D721Med (cell line): ENCODE data around the gene SCLT1.

ENCODE experiments used
- DNase-seq: peaks from one replicate; pipeline ENCODE4 v3.0.0; 2011; ENCODE audit warnings: low spot score; ENCODE audit not compliant: insufficient read length
- FAIRE-seq: peaks from 2 replicates; lab custom pipeline; 2011; peaks lifted over from hg19 to GRCh38; lab: Jason Lieb, UNC
- CTCF ChIP-seq: IDR thresholded peaks from 2 replicates; pipeline ENCODE4 v1.5.1; 2012; ENCODE audit warnings: mild to moderate bottlenecking, control low read depth; ENCODE audit not compliant: insufficient read depth; ENCODE audit errors: missing control alignments

SCLT1 gene

GRCh38 chr4:128916832-128917231, 176.5 kb downstream of the SCLT1 start:
- DNase-seq: no peak
- no peak for FAIRE-seq
- TF ChIP-seq CTCF: no peak

- FAIRE-seq: no peak
- DNase-seq: no peak
- no peak for TF ChIP-seq CTCF
These were observed 177.8 kb downstream of the SCLT1 start for GRCh38 chr4:128915544-128915943.

GRCh38 chr4:128913228-128913627, 180.1 kb downstream of the SCLT1 start:
- FAIRE-seq: no peak
- TF ChIP-seq CTCF: no peak
- no peak for DNase-seq

- DNase-seq (no peak), FAIRE-seq (no peak)
- TF ChIP-seq CTCF: no peak
These were observed 184.6 kb downstream of the SCLT1 start for GRCh38 chr4:128908735-128909134.

- DNase-seq (no peak), FAIRE-seq (no peak)
- no peak for TF ChIP-seq CTCF
These were observed 185.4 kb downstream of the SCLT1 start for GRCh38 chr4:128907981-128908380.

- FAIRE-seq (no peak), DNase-seq (no peak)
- TF ChIP-seq CTCF: no peak
These were observed 186.8 kb downstream of the SCLT1 start for GRCh38 chr4:128906581-128906980.

GRCh38 chr4:128904821-128905220, 188.5 kb downstream of the SCLT1 start:
- no peak for FAIRE-seq
- no peak for TF ChIP-seq CTCF
- no peak for DNase-seq
